Measurements from ENCODE around the gene CYB561D2.

The CYB561D2 gene

DNA sequence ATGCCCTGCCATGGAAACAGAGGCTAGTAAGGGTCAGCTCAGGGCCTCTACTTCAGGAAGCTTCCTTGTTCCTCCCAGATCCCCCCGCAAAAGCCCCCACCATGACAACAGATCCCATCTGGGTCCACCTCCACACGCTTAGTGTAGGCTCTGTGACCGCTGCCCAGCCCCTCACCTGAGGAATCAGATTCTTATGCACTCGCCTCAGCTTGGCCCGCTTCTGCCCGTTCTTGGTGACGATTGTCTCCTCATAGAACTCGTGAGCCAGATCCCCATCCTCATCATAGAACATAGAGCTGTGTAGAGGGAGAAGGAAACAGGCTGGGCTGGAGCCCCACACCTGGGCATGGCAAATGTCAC lies 24.5 kb upstream of the CYB561D2 start:
- Histone ChIP-seq H3K27me3 (ENCODE audit: low read depth, low read length) (no peaks in the 10 kb centered on the region), H2AFZ (ENCODE audit: low read depth, low read length) (no peak overlapping the region), H3K4me3 (ENCODE audit: low read length) (no peak overlapping the region), H3K27ac (ENCODE audit: low read length) (no peak overlapping the region), H3K4me1 (ENCODE audit: low read length) (peaks cover 28% of the 10 kb centered on the region), H3K9me3 (ENCODE audit: insufficient read depth, low read length) (no peaks in the 10 kb centered on the region), H3K36me3 (replicated peaks; ENCODE audit: low read depth, low read length) (peaks cover 27% of the 10 kb centered on the region), H3K79me2 (ENCODE audit: low read length) (peaks cover 19% of the 10 kb centered on the region), H3K9ac (ENCODE audit: low read length) (no peak overlapping the region), H4K20me1 (ENCODE audit: insufficient read depth, low read length) (no peaks in the 10 kb centered on the region), H3K4me2 (ENCODE audit: low read length) (no peak overlapping the region)
- no peak for TF ChIP-seq EZH2phosphoT487 (IDR thresholded peaks at IDR 0.05; ENCODE audit: low read depth)
- TF ChIP-seq, protein P1, sequence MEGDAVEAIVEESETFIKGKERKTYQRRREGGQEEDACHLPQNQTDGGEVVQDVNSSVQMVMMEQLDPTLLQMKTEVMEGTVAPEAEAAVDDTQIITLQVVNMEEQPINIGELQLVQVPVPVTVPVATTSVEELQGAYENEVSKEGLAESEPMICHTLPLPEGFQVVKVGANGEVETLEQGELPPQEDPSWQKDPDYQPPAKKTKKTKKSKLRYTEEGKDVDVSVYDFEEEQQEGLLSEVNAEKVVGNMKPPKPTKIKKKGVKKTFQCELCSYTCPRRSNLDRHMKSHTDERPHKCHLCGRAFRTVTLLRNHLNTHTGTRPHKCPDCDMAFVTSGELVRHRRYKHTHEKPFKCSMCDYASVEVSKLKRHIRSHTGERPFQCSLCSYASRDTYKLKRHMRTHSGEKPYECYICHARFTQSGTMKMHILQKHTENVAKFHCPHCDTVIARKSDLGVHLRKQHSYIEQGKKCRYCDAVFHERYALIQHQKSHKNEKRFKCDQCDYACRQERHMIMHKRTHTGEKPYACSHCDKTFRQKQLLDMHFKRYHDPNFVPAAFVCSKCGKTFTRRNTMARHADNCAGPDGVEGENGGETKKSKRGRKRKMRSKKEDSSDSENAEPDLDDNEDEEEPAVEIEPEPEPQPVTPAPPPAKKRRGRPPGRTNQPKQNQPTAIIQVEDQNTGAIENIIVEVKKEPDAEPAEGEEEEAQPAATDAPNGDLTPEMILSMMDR (IDR thresholded peaks at IDR 0.05; ENCODE audit: low read depth, low read length), result no peak

DNA sequence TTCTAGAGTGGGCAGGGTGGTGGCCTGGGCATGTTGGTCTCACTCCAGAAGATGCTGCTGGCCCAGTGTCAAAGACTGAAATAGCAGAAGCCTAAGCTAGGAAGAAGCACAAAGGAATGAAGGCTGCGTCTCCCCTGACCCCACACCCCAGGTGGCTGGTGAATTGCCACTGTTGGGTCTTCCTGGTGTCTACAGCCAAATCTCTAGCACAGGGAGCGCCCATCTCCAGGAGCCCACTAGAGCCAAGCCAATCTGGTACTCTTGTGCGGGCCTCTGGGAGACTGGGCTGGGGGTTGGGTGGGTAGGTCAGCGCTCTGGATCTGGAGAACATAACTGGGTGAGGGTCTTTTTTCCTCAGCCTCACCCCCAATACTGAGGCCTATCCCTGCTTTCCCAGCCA lies 23.5 kb upstream of the CYB561D2 start:
- Histone ChIP-seq H2AFZ (ENCODE audit: low read depth, low read length) (no peak overlapping the region), H3K4me3 (ENCODE audit: low read length) (peak overlapping the region; percentile 91), H3K4me1 (ENCODE audit: low read length) (peaks cover 24% of the 10 kb centered on the region), H3K79me2 (ENCODE audit: low read length) (peaks cover 29% of the 10 kb centered on the region), H3K36me3 (replicated peaks; ENCODE audit: low read depth, low read length) (peaks cover 36% of the 10 kb centered on the region), H3K4me2 (ENCODE audit: low read length) (peak overlapping the region; percentile 93), H3K9ac (ENCODE audit: low read length) (peak overlapping the region; percentile 81), H4K20me1 (ENCODE audit: insufficient read depth, low read length) (no peaks in the 10 kb centered on the region), H3K27me3 (ENCODE audit: low read depth, low read length) (no peaks in the 10 kb centered on the region), H3K27ac (ENCODE audit: low read length) (no peak overlapping the region), H3K9me3 (ENCODE audit: insufficient read depth, low read length) (no peaks in the 10 kb centered on the region)
- TF ChIP-seq, protein P1 (IDR thresholded peaks at IDR 0.05; ENCODE audit: low read depth, low read length), result no peak
- TF ChIP-seq EZH2phosphoT487 (IDR thresholded peaks at IDR 0.05; ENCODE audit: low read depth), result no peak

DNA sequence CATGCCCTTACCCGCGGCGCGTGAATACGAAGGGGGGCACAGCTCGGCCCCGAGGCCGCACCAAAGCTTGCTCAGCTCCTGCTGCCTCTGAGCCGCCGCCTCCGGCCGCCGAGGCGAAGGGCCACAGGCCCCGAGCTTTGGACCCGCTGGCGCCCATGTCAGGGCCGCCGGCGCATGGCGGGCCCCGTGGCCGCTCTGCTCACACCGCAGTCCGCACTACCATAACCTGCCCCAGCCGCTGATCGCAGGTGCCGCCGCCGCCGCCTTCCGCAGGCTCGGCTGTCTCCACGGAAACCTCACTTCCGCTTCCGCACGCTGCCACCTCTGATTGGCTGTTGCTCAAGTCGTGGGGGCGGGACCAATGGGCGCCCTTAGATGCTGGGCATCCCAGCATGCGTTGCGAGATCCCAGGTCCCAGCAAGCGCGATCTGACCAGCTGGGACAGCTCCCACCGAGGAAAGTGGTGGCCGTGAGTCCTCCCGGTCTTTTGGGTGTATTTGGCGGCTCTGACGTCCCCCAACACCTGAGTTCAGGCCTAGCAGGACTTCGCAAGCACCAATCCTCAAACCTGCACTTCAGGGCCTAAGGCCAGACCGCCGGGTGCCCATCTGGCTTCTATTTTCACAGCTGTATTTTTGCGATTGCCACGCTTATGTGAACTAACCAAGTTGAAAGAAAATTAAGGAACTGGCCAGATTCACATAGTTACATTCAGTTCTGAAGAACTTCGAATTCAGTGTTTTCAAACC lies 22.5 kb upstream of the CYB561D2 start, which contains the start of gene TUSC2:
TUSC2 (minus strand) TSS at position 281 of the 749 bp plus-strand sequence; CDS start at position 157, 124 bp downstream.
- H3K9ac ChIP-seq (ENCODE audit: low read length), result peak within 1 kb of the TSS; percentile 81
- H2AFZ ChIP-seq (ENCODE audit: low read depth, low read length), result no peak within 1 kb of the TSS
- H4K20me1 ChIP-seq (ENCODE audit: insufficient read depth, low read length), result peaks cover 2% of the 10 kb centered on the region; the same call in 1 of the 2 replicates
- peak within 1 kb of the TSS; percentile 22 for H3K27ac ChIP-seq (ENCODE audit: low read length)
- peaks cover 14% of the 10 kb centered on the region for H3K4me1 ChIP-seq (ENCODE audit: low read length)
- TF ChIP-seq, protein P1 (IDR thresholded peaks at IDR 0.05; ENCODE audit: low read depth, low read length), result no peak
- no peak for TF ChIP-seq EZH2phosphoT487 (IDR thresholded peaks at IDR 0.05; ENCODE audit: low read depth)
- peak within 1 kb of the TSS; percentile 93 for H3K4me2 ChIP-seq (ENCODE audit: low read length)
- H3K4me3 ChIP-seq (ENCODE audit: low read length), result peak within 1 kb of the TSS; percentile 91
- H3K9me3 ChIP-seq (ENCODE audit: insufficient read depth, low read length), result no peaks in the 10 kb centered on the region
- H3K79me2 ChIP-seq (ENCODE audit: low read length), result peaks cover 39% of the 10 kb centered on the region
- H3K27me3 ChIP-seq (ENCODE audit: low read depth, low read length), result no peaks in the 10 kb centered on the region
- peaks cover 38% of the 10 kb centered on the region for H3K36me3 ChIP-seq (replicated peaks; ENCODE audit: low read depth, low read length)

DNA sequence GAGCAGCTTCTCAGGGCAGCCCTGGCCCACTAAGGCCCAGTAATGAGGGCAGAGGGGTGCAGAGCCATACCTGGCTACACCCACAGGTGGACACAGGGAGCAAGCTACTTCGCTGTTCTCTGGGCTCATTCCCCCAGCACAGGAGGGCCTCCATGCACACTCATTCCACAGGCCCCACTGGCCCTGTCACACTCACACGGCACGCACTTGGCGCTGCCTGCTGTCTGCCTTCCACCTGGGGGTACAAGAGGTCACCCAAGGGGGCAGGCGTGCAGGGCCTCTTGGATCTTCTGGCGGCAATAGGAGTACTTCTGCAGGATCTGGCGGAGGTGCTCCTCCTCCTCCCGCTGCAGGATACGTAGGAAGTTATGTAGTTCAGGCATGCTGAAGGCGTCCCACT lies 20.3 kb upstream of the CYB561D2 start:
- no peak for TF ChIP-seq EZH2phosphoT487 (IDR thresholded peaks at IDR 0.05; ENCODE audit: low read depth)
- H3K27ac ChIP-seq (ENCODE audit: low read length), result no peak overlapping the region
- peaks cover 45% of the 10 kb centered on the region for H3K36me3 ChIP-seq (replicated peaks; ENCODE audit: low read depth, low read length)
- H3K9ac ChIP-seq (ENCODE audit: low read length), result no peak overlapping the region
- H4K20me1 ChIP-seq (ENCODE audit: insufficient read depth, low read length), result peaks cover 15% of the 10 kb centered on the region
- no peak overlapping the region for H3K4me2 ChIP-seq (ENCODE audit: low read length)
- no peaks in the 10 kb centered on the region for H3K27me3 ChIP-seq (ENCODE audit: low read depth, low read length)
- peaks cover 61% of the 10 kb centered on the region for H3K79me2 ChIP-seq (ENCODE audit: low read length)
- H2AFZ ChIP-seq (ENCODE audit: low read depth, low read length), result no peak overlapping the region
- no peak overlapping the region for H3K4me3 ChIP-seq (ENCODE audit: low read length)
- peaks cover 16% of the 10 kb centered on the region for H3K4me1 ChIP-seq (ENCODE audit: low read length)
- H3K9me3 ChIP-seq (ENCODE audit: insufficient read depth, low read length), result no peaks in the 10 kb centered on the region
